Liver (tissue), 9 donors: ENCODE data around the gene RIMBP2. TPM values are rescaled to one million over a fixed set of nuclear protein-coding genes. Genes with fewer than 3 reads are reported as not detected.

ENCODE experiments used
- DNase-seq: peaks from one replicate; pipeline ENCODE4 v3.0.0-alpha.2; 2017; ENCODE audit warnings: low spot score
- H3K27ac ChIP-seq, 2 donors: one replicate each; pipeline ENCODE4 v1.7.0; 2013; ENCODE audit warnings: inconsistent platforms in 2 of 2, low read length in 2 of 2, control low read depth in 1 of 2, low read depth in 1 of 2, mild to moderate bottlenecking in 1 of 2
- H3K27me3 ChIP-seq, 4 donors: one replicate each; pipeline versions ENCODE4 v1.6.1 to v1.7.0; 2013; ENCODE audit warnings: low read length in 3 of 4, inconsistent platforms in 1 of 4, mild to moderate bottlenecking in 1 of 4, moderate library complexity in 1 of 4; ENCODE audit not compliant: control insufficient read depth in 4 of 4, insufficient read depth in 4 of 4
- H3K36me3 ChIP-seq, 4 donors: one replicate each; pipeline versions ENCODE4 v1.6.1 to v1.7.0; 2013; ENCODE audit warnings: low read length in 3 of 4, mild to moderate bottlenecking in 3 of 4, low read depth in 1 of 4, moderate library complexity in 1 of 4; ENCODE audit not compliant: control insufficient read depth in 4 of 4, insufficient read depth in 3 of 4
- H3K4me1 ChIP-seq, 4 donors: one replicate each; pipeline versions ENCODE4 v1.6.1 to v1.7.0; 2013; ENCODE audit warnings: low read length in 3 of 4, mild to moderate bottlenecking in 3 of 4, moderate library complexity in 1 of 4; ENCODE audit not compliant: control insufficient read depth in 4 of 4, insufficient read depth in 4 of 4
- H3K4me3 ChIP-seq, 3 donors: one replicate each; pipeline versions ENCODE4 v1.6.1 to v1.7.0; 2013; ENCODE audit warnings: low read length in 3 of 3, control low read depth in 1 of 3, low read depth in 1 of 3, mild to moderate bottlenecking in 1 of 3
- H3K9ac ChIP-seq, 2 donors: one replicate each; pipeline ENCODE4 v1.7.0; 2013; ENCODE audit warnings: low read length in 2 of 2, mild to moderate bottlenecking in 2 of 2, moderate library complexity in 2 of 2, control low read depth in 1 of 2, low read depth in 1 of 2
- H3K9me3 ChIP-seq, 4 donors: one replicate each; pipeline versions ENCODE4 v1.6.1 to v1.7.0; 2013; ENCODE audit warnings: low read length in 3 of 4; ENCODE audit not compliant: control insufficient read depth in 4 of 4
- EGR1 ChIP-seq, 2 donors: IDR thresholded peaks; 2 replicates each; pipeline ENCODE4 v1.6.1; 2016 to 2018; ENCODE audit warnings: antibody characterized with exemption in 2 of 2, low read depth in 2 of 2
- FOXA1 ChIP-seq: IDR thresholded peaks from 2 replicates; pipeline ENCODE4 v1.6.1; 2016; ENCODE audit warnings: antibody characterized with exemption
- FOXA2 ChIP-seq: IDR thresholded peaks from 2 replicates; pipeline ENCODE4 v1.6.1; 2016; ENCODE audit warnings: antibody characterized with exemption
- GABPA ChIP-seq, 2 donors: IDR thresholded peaks in 1 of 2; conservative IDR thresholded peaks in 1 of 2; 2 replicates each; pipeline ENCODE4 v1.6.1; 2016; ENCODE audit warnings: antibody characterized with exemption in 2 of 2, mild to moderate bottlenecking in 1 of 2, moderate library complexity in 1 of 2
- HNF4A ChIP-seq, 2 donors: conservative IDR thresholded peaks; 2 replicates each; pipeline ENCODE4 v1.6.1; 2016; ENCODE audit warnings: antibody characterized with exemption in 2 of 2, mild to moderate bottlenecking in 2 of 2
- HNF4G ChIP-seq: IDR thresholded peaks from 2 replicates; pipeline ENCODE4 v1.6.1; 2016; ENCODE audit warnings: antibody characterized with exemption
- JUND ChIP-seq, 2 donors: IDR thresholded peaks; 2 replicates each; pipeline ENCODE4 v1.6.1; 2016; ENCODE audit warnings: antibody characterized with exemption in 2 of 2
- RAD21 ChIP-seq, 2 donors: IDR thresholded peaks; 2 replicates each; pipeline ENCODE4 v1.6.1; 2016; ENCODE audit warnings: antibody characterized with exemption in 2 of 2, mild to moderate bottlenecking in 2 of 2
- RXRA ChIP-seq, 2 donors: IDR thresholded peaks; 2 replicates each; pipeline ENCODE4 v1.6.1; 2017 to 2018; ENCODE audit warnings: antibody characterized with exemption in 2 of 2, mild to moderate bottlenecking in 1 of 2
- SP1 ChIP-seq: IDR thresholded peaks from 2 replicates; pipeline ENCODE4 v1.6.1; 2018; ENCODE audit warnings: antibody characterized with exemption, mild to moderate bottlenecking
- YY1 ChIP-seq: IDR thresholded peaks from 2 replicates; pipeline ENCODE4 v1.6.1; 2016; ENCODE audit warnings: antibody characterized with exemption, mild to moderate bottlenecking
- WGBS: extraction: QIAGEN DNeasy Blood & Tissue Kit; methylation state at CpG from one replicate; pipeline ENCODE4 v1.1.7; 2013; 5-methylcytosine and 5-hydroxymethylcytosine counted together
- polyA plus RNA-seq, 2 donors: library from polyadenylated mRNA; stranded (reverse) in 1 of 2; unstranded in 1 of 2; fragments of 200-250 nt in 1 of 2; fragments of >200 nt in 1 of 2; fragmentation: Nextera tagmentation in 1 of 2; extraction: Ambion mirVana in 1 of 2; gene quantifications; one replicate each; pipeline versions ENCODE4 v1.2.1 to v1.2.3, GENCODE V29; 2013 to 2015
- total RNA-seq, 2 donors: library from RNA; depleted of rRNA; stranded (reverse); fragments of >200 nt; gene quantifications; one replicate each; pipeline ENCODE4 v1.2.3, GENCODE V29; 2014
- TF ChIP-seq, protein P1 (sequence below): fragments of 150-350 bp; IDR thresholded peaks from 2 replicates; pipeline ENCODE4 v1.5.1; 2017; ENCODE audit warnings: improper control_type of control experiment, low read depth, low read length; ENCODE audit not compliant: missing input control
- TF ChIP-seq, protein P2 (sequence below): IDR thresholded peaks from 2 replicates; pipeline ENCODE4 v1.6.1; 2016; ENCODE audit warnings: antibody characterized with exemption, mild to moderate bottlenecking
- donor health status: healthy.
- donor health status: healthy.
- donor health status: healthy.
- donor health status: healthy.
- donor health status: healthy.

Gene RIMBP2
- total and polyA plus RNA-seq, 4 donors: 0.01 to 0.17 (median 0.09) TPM; not detected in 1

DNA sequence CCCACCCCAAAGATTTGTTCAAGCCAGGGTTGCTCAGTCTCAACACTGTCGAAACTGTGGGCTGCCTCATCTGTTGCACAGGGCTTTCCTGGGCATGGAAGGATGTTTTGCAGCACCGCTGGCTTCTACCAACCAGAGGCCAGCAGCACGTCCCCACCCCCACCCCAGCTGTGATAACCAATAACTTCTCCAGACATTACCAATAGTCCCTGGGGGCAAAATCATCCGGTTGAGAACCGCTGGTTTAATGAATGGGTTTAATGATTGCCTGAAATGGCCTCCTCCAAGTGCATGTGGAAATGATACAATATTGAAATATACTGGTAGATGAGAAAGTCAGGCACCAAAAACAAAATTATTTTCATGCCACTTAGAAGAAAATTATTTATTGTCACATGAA is 44.5 kb downstream of the RIMBP2 start:
- 81% methylated on average over 5 of the region's 5 CpGs for WGBS
- no peaks in the 10 kb centered on the region for H3K36me3 ChIP-seq
- no peak for DNase-seq
- H3K9me3 ChIP-seq: peaks cover 0 to 9% (median 3%) of the 10 kb centered on the region in 4 donors
- H3K4me3 ChIP-seq: no peak overlapping the region
- TF ChIP-seq YY1 (no peak), GABPA (IDR thresholded peaks at IDR 0.05 in 1 of 2, conservative IDR thresholded peaks at IDR 0.05 in 1 of 2) (no peak), JUND (IDR thresholded peaks at IDR 0.05) (no peak), RXRA (IDR thresholded peaks at IDR 0.05) (no peak), FOXA1 (no peak)
- TF ChIP-seq, protein P1, sequence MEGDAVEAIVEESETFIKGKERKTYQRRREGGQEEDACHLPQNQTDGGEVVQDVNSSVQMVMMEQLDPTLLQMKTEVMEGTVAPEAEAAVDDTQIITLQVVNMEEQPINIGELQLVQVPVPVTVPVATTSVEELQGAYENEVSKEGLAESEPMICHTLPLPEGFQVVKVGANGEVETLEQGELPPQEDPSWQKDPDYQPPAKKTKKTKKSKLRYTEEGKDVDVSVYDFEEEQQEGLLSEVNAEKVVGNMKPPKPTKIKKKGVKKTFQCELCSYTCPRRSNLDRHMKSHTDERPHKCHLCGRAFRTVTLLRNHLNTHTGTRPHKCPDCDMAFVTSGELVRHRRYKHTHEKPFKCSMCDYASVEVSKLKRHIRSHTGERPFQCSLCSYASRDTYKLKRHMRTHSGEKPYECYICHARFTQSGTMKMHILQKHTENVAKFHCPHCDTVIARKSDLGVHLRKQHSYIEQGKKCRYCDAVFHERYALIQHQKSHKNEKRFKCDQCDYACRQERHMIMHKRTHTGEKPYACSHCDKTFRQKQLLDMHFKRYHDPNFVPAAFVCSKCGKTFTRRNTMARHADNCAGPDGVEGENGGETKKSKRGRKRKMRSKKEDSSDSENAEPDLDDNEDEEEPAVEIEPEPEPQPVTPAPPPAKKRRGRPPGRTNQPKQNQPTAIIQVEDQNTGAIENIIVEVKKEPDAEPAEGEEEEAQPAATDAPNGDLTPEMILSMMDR: no peak
- no peaks in the 10 kb centered on the region for H3K27me3 ChIP-seq
- H3K27ac ChIP-seq: no peak overlapping the region
- no peaks in the 10 kb centered on the region for H3K4me1 ChIP-seq
- H3K9ac ChIP-seq: no peak overlapping the region

DNA sequence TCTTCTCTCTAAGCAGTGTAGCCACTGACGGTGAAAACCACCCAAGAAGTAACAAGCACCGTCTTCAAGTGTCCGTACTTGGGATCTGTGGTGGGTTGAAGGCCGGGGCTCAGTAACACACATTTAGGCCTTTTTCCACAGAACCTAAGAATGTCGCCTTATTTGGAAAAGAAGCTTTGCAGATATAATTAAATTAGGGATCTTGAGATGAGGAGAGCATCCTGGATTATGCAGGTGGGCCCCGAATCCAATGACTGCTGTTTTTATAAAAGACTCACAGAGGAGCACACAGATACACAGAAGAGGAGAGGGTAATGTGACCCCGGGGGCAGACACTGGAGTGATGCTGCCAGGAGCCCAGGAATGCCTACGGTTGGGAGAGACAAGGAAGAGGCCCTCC is 46.3 kb downstream of the RIMBP2 start:
- Histone ChIP-seq H3K9me3 (peaks cover 0 to 9% (median 3%) of the 10 kb centered on the region in 4 donors), H3K27me3 (no peaks in the 10 kb centered on the region), H3K4me1 (no peaks in the 10 kb centered on the region), H3K4me3 (no peak overlapping the region), H3K9ac (no peak overlapping the region), H3K27ac (no peak overlapping the region), H3K36me3 (no peaks in the 10 kb centered on the region)
- WGBS: 80% methylated on average over 8 of the region's 8 CpGs
- DNase-seq: no peak
- TF ChIP-seq EGR1 (IDR thresholded peaks at IDR 0.05; ENCODE audit: low read depth in 2 of 2): no peak
- TF ChIP-seq RAD21 (IDR thresholded peaks at IDR 0.05): no peak
- no peak for TF ChIP-seq SP1
- no peak for TF ChIP-seq YY1
- TF ChIP-seq RXRA (IDR thresholded peaks at IDR 0.05): no peak
- no peak for TF ChIP-seq HNF4G
- no peak for TF ChIP-seq FOXA1

DNA sequence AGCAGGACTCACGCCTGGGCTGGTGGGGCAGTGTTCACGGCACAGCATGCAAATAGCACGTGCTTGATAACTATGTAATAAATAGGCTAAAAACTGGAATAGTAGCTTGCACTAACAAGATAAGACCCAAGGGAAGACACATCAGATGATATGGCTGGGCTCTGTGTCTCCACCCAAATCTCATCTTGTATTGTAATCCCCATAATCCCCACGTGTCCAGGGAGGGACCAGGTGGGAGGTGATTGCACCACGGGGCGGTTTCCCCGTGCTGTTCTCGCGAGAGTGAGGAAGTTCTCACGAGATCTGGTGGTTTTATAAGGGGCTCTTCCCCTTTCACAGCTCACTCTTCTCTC is 46.9 kb downstream of the RIMBP2 start:
- Histone ChIP-seq H3K27ac (no peak overlapping the region), H3K9me3 (peaks cover 0 to 9% (median 3%) of the 10 kb centered on the region in 4 donors), H3K36me3 (no peaks in the 10 kb centered on the region), H3K4me3 (no peak overlapping the region), H3K4me1 (no peaks in the 10 kb centered on the region), H3K27me3 (no peaks in the 10 kb centered on the region), H3K9ac (no peak overlapping the region)
- TF ChIP-seq HNF4A (conservative IDR thresholded peaks at IDR 0.05): no peak
- no peak for TF ChIP-seq GABPA (IDR thresholded peaks at IDR 0.05 in 1 of 2, conservative IDR thresholded peaks at IDR 0.05 in 1 of 2)
- TF ChIP-seq RAD21 (IDR thresholded peaks at IDR 0.05): no peak
- TF ChIP-seq FOXA2: no peak
- TF ChIP-seq YY1: no peak
- TF ChIP-seq, protein P2, sequence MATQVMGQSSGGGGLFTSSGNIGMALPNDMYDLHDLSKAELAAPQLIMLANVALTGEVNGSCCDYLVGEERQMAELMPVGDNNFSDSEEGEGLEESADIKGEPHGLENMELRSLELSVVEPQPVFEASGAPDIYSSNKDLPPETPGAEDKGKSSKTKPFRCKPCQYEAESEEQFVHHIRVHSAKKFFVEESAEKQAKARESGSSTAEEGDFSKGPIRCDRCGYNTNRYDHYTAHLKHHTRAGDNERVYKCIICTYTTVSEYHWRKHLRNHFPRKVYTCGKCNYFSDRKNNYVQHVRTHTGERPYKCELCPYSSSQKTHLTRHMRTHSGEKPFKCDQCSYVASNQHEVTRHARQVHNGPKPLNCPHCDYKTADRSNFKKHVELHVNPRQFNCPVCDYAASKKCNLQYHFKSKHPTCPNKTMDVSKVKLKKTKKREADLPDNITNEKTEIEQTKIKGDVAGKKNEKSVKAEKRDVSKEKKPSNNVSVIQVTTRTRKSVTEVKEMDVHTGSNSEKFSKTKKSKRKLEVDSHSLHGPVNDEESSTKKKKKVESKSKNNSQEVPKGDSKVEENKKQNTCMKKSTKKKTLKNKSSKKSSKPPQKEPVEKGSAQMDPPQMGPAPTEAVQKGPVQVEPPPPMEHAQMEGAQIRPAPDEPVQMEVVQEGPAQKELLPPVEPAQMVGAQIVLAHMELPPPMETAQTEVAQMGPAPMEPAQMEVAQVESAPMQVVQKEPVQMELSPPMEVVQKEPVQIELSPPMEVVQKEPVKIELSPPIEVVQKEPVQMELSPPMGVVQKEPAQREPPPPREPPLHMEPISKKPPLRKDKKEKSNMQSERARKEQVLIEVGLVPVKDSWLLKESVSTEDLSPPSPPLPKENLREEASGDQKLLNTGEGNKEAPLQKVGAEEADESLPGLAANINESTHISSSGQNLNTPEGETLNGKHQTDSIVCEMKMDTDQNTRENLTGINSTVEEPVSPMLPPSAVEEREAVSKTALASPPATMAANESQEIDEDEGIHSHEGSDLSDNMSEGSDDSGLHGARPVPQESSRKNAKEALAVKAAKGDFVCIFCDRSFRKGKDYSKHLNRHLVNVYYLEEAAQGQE: no peak
- TF ChIP-seq JUND (IDR thresholded peaks at IDR 0.05): no peak
- TF ChIP-seq, protein P1: no peak
- DNase-seq: no peak
- 74% methylated on average over 10 of the region's 10 CpGs for WGBS
